ENCODE measurements around the gene AKR1C2.

Gene AKR1C2

GRCh38 chr10:5036511-5036910 lies 32.9 kb upstream of the AKR1C2 start:
- no peak for DNase-seq
- no peaks in the 10 kb centered on the region for H3K4me1 ChIP-seq (ENCODE audit: low read length)
- H4K20me1 ChIP-seq (ENCODE audit: insufficient read depth, low read length): no peaks in the 10 kb centered on the region
- no peaks in the 10 kb centered on the region for H3K9me2 ChIP-seq (replicated peaks; ENCODE audit: insufficient read depth, low read length)
- no peak overlapping the region for H3K9ac ChIP-seq (ENCODE audit: low read length)
- no peaks in the 10 kb centered on the region for H3F3A ChIP-seq (ENCODE audit: insufficient read depth, low read length)
- no peaks in the 10 kb centered on the region for H3K36me3 ChIP-seq (replicated peaks; ENCODE audit: insufficient read depth, low read length)
- H3K4me3 ChIP-seq (ENCODE audit: low read length): no peak overlapping the region
- H3K27ac ChIP-seq (ENCODE audit: low read length): no peak overlapping the region
- H3K9me3 ChIP-seq (replicated peaks; ENCODE audit: insufficient read depth, low read length): no peaks in the 10 kb centered on the region
- no peak overlapping the region for H3K4me2 ChIP-seq (ENCODE audit: low read depth, low read length)
- H2AFZ ChIP-seq (ENCODE audit: low read length): no peak overlapping the region
- TF ChIP-seq CTCF (IDR thresholded peaks at IDR 0.05; ENCODE audit: low read length): no peak
- TF ChIP-seq EZH2phosphoT487 (IDR thresholded peaks at IDR 0.05; ENCODE audit: low read length): no peak
- no peak for TF ChIP-seq EZH2 (optimal IDR thresholded peaks at IDR 0.05; ENCODE audit: low read depth, low read length)
- H3K79me2 ChIP-seq (ENCODE audit: low read length): no peaks in the 10 kb centered on the region
- no peaks in the 10 kb centered on the region for H3K27me3 ChIP-seq (replicated peaks; ENCODE audit: insufficient read depth, low read length)

GRCh38 chr10:5035356-5035755 lies 31.7 kb upstream of the AKR1C2 start:
- TF ChIP-seq EZH2 (optimal IDR thresholded peaks at IDR 0.05; ENCODE audit: low read depth, low read length) (no peak), CTCF (IDR thresholded peaks at IDR 0.05; ENCODE audit: low read length) (no peak), EZH2phosphoT487 (IDR thresholded peaks at IDR 0.05; ENCODE audit: low read length) (no peak)
- no peak overlapping the region for H3K27ac ChIP-seq (ENCODE audit: low read length)
- H3F3A ChIP-seq (ENCODE audit: insufficient read depth, low read length): no peaks in the 10 kb centered on the region
- H3K9ac ChIP-seq (ENCODE audit: low read length): no peak overlapping the region
- no peaks in the 10 kb centered on the region for H3K4me1 ChIP-seq (ENCODE audit: low read length)
- no peaks in the 10 kb centered on the region for H4K20me1 ChIP-seq (ENCODE audit: insufficient read depth, low read length)
- H3K9me3 ChIP-seq (replicated peaks; ENCODE audit: insufficient read depth, low read length): no peaks in the 10 kb centered on the region
- no peak overlapping the region for H2AFZ ChIP-seq (ENCODE audit: low read length)
- no peak for DNase-seq
- H3K4me3 ChIP-seq (ENCODE audit: low read length): no peak overlapping the region
- H3K4me2 ChIP-seq (ENCODE audit: low read depth, low read length): no peak overlapping the region
- H3K9me2 ChIP-seq (replicated peaks; ENCODE audit: insufficient read depth, low read length): no peaks in the 10 kb centered on the region
- no peaks in the 10 kb centered on the region for H3K79me2 ChIP-seq (ENCODE audit: low read length)
- H3K36me3 ChIP-seq (replicated peaks; ENCODE audit: insufficient read depth, low read length): no peaks in the 10 kb centered on the region
- H3K27me3 ChIP-seq (replicated peaks; ENCODE audit: insufficient read depth, low read length): no peaks in the 10 kb centered on the region

- no peaks in the 10 kb centered on the region for H3K9me3 ChIP-seq (replicated peaks; ENCODE audit: insufficient read depth, low read length)
Observed at GRCh38 chr10:5034588-5034987, 30.9 kb upstream of the AKR1C2 start.

More at GRCh38 chr10:5034588-5034987, 30.9 kb upstream of the AKR1C2 start:
- H4K20me1 ChIP-seq (ENCODE audit: insufficient read depth, low read length): no peaks in the 10 kb centered on the region
- H3K9ac ChIP-seq (ENCODE audit: low read length): no peak overlapping the region
- TF ChIP-seq EZH2 (optimal IDR thresholded peaks at IDR 0.05; ENCODE audit: low read depth, low read length): no peak
- no peak for TF ChIP-seq EZH2phosphoT487 (IDR thresholded peaks at IDR 0.05; ENCODE audit: low read length)
- no peak for TF ChIP-seq CTCF (IDR thresholded peaks at IDR 0.05; ENCODE audit: low read length)
- no peaks in the 10 kb centered on the region for H3K9me2 ChIP-seq (replicated peaks; ENCODE audit: insufficient read depth, low read length)
- no peaks in the 10 kb centered on the region for H3F3A ChIP-seq (ENCODE audit: insufficient read depth, low read length)
- no peaks in the 10 kb centered on the region for H3K27me3 ChIP-seq (replicated peaks; ENCODE audit: insufficient read depth, low read length)
- no peaks in the 10 kb centered on the region for H3K36me3 ChIP-seq (replicated peaks; ENCODE audit: insufficient read depth, low read length)
- no peak overlapping the region for H3K4me3 ChIP-seq (ENCODE audit: low read length)
- no peaks in the 10 kb centered on the region for H3K79me2 ChIP-seq (ENCODE audit: low read length)
- DNase-seq: no peak
- H3K4me1 ChIP-seq (ENCODE audit: low read length): no peaks in the 10 kb centered on the region
- H3K4me2 ChIP-seq (ENCODE audit: low read depth, low read length): no peak overlapping the region
- H3K27ac ChIP-seq (ENCODE audit: low read length): no peak overlapping the region
- H2AFZ ChIP-seq (ENCODE audit: low read length): no peak overlapping the region

All from MM.1S (cell line).